RWPE2 (cell line): ENCODE data around the gene FAM180A.
A peak's percentile ranks its signal among the peaks of the same experiment; 100 is the strongest.

ENCODE experiments used
- ATAC-seq: fragments of 200-7000 bp; cut with Tn5 transposase; 3 replicates; pipeline ENCODE4 v1.9.1; 2021; ENCODE audit warnings: low read depth
- DNase-seq: peaks from one replicate; pipeline ENCODE4 v3.0.0-alpha.2; 2020; ENCODE audit warnings: low spot score
- H3K27ac ChIP-seq: fragments of 450-650 bp; 2 replicates; pipeline ENCODE4 v1.5.1; 2017; ENCODE audit warnings: mild to moderate bottlenecking; ENCODE audit not compliant: poor library complexity, severe bottlenecking
- H3K27me3 ChIP-seq: fragments of 250-450 bp; sonication (Bioruptor Pico); 2 replicates; pipeline ENCODE4 v1.5.1; 2021; ENCODE audit warnings: mild to moderate bottlenecking, moderate library complexity; ENCODE audit not compliant: insufficient read depth, poor library complexity, severe bottlenecking
- H3K36me3 ChIP-seq: fragments of 250-450 bp; sonication (Bioruptor Pico); 2 replicates; pipeline ENCODE4 v1.5.1; 2020; ENCODE audit warnings: low read depth, mild to moderate bottlenecking, moderate library complexity
- H3K4me1 ChIP-seq: fragments of 250-450 bp; sonication (Bioruptor Pico); 2 replicates; pipeline ENCODE4 v1.5.1; 2021; ENCODE audit warnings: mild to moderate bottlenecking, moderate library complexity; ENCODE audit not compliant: insufficient read depth, poor library complexity, severe bottlenecking
- H3K4me3 ChIP-seq: fragments of 250-450 bp; sonication (Bioruptor Pico); 2 replicates; pipeline ENCODE4 v1.5.1; 2021; ENCODE audit warnings: mild to moderate bottlenecking, moderate library complexity; ENCODE audit not compliant: severe bottlenecking
- H3K9me3 ChIP-seq: fragments of 250-450 bp; sonication (Bioruptor Pico); 2 replicates; pipeline ENCODE4 v1.5.1; 2021; ENCODE audit warnings: mild to moderate bottlenecking, moderate library complexity; ENCODE audit not compliant: severe bottlenecking
- CTCF ChIP-seq: fragments of 450-650 bp; IDR thresholded peaks from one replicate; pipeline ENCODE4 v1.5.1; 2017; ENCODE audit warnings: mild to moderate bottlenecking, moderate library complexity; ENCODE audit not compliant: poor library complexity, severe bottlenecking

Gene FAM180A

GRCh38 chr7:135772639-135773222 lies 24.1 kb upstream of the FAM180A start:
- ATAC-seq (no peak), DNase-seq (no peak)
- H3K9me3 ChIP-seq = no peaks in the 10 kb centered on the region
- no peaks in the 10 kb centered on the region for H3K36me3 ChIP-seq
- no peaks in the 10 kb centered on the region for H3K27me3 ChIP-seq
- H3K27ac ChIP-seq = peak overlapping the region; percentile 9
- no peak for TF ChIP-seq CTCF
- H3K4me3 ChIP-seq = no peak overlapping the region
- H3K4me1 ChIP-seq = peaks cover 25% of the 10 kb centered on the region

GRCh38 chr7:135771961-135772638 lies 23.5 kb upstream of the FAM180A start:
- no peak for DNase-seq
- peak overlapping the region; percentile 9 for H3K27ac ChIP-seq
- ATAC-seq = no peak

GRCh38 chr7:135771051-135771450 lies 22.4 kb upstream of the FAM180A start:
- Histone ChIP-seq H3K27me3 (no peaks in the 10 kb centered on the region), H3K9me3 (no peaks in the 10 kb centered on the region), H3K36me3 (no peaks in the 10 kb centered on the region), H3K4me1 (peaks cover 25% of the 10 kb centered on the region), H3K27ac (no peak overlapping the region), H3K4me3 (no peak overlapping the region)
- ATAC-seq (no peak), DNase-seq (no peak)
- TF ChIP-seq CTCF = no peak

More at GRCh38 chr7:135771961-135772638, 23.5 kb upstream of the FAM180A start:
- H3K9me3 ChIP-seq = no peaks in the 10 kb centered on the region
- H3K4me1 ChIP-seq = peaks cover 25% of the 10 kb centered on the region
- H3K27me3 ChIP-seq = no peaks in the 10 kb centered on the region
- TF ChIP-seq CTCF = no peak
- H3K4me3 ChIP-seq = no peak overlapping the region
- H3K36me3 ChIP-seq = no peaks in the 10 kb centered on the region

GRCh38 chr7:135770139-135770710 lies 21.6 kb upstream of the FAM180A start:
- Histone ChIP-seq H3K27ac (no peak overlapping the region), H3K27me3 (no peaks in the 10 kb centered on the region), H3K36me3 (no peaks in the 10 kb centered on the region), H3K9me3 (no peaks in the 10 kb centered on the region), H3K4me3 (no peak overlapping the region), H3K4me1 (peaks cover 25% of the 10 kb centered on the region)
- no peak for TF ChIP-seq CTCF
- no peak for DNase-seq
- no peak for ATAC-seq
